Measurements from ENCODE around the gene ATG14. TPM values are rescaled to one million over a fixed set of nuclear protein-coding genes. Genes with fewer than 3 reads are reported as not detected.

The ATG14 gene
- total and polyA plus RNA-seq, 4 donors, result 16.6 to 19.8 (median 18.0) TPM

Small RNA genes lying within 50 kb of the gene (small RNA-seq; reads per million reads assigned to genes)
- not detected for gene AL356801.1 (ENCODE audit: low replicate concordance)

Other genes starting within 250 kb of the ATG14 start
- gene DLGAP5, start 220.2 kb downstream of the ATG14 start, total RNA-seq, result 10 to 100 TPM; 13.3 to 14.4 TPM
- gene DLGAP5, start 220.2 kb downstream of the ATG14 start, polyA plus RNA-seq (ENCODE audit: insufficient read length in 2 of 2), result 1 to 10 TPM; 8.7 to 9.8 TPM
- 10 to 100 TPM; 32.6 to 37.5 TPM for gene FBXO34, start 140.4 kb downstream of the ATG14 start, total RNA-seq
- gene FBXO34, start 140.4 kb downstream of the ATG14 start, polyA plus RNA-seq (ENCODE audit: insufficient read length in 2 of 2), result 10 to 100 TPM; 23.1 to 23.5 TPM
- gene TBPL2, start 28.8 kb upstream of the ATG14 start, total RNA-seq, result not detected
- gene TBPL2, start 28.8 kb upstream of the ATG14 start, polyA plus RNA-seq (ENCODE audit: insufficient read length in 2 of 2), result not detected
- gene KTN1, start 168.4 kb upstream of the ATG14 start, total RNA-seq, result 100 to 1,000 TPM; 176 to 207 TPM
- 100 to 1,000 TPM; 164 to 229 TPM for gene KTN1, start 168.4 kb upstream of the ATG14 start, polyA plus RNA-seq (ENCODE audit: insufficient read length in 2 of 2)

Measured in spinal cord (tissue), 4 donors.